ENCODE results near the gene G6PD.

- TF ChIP-seq, protein P1, sequence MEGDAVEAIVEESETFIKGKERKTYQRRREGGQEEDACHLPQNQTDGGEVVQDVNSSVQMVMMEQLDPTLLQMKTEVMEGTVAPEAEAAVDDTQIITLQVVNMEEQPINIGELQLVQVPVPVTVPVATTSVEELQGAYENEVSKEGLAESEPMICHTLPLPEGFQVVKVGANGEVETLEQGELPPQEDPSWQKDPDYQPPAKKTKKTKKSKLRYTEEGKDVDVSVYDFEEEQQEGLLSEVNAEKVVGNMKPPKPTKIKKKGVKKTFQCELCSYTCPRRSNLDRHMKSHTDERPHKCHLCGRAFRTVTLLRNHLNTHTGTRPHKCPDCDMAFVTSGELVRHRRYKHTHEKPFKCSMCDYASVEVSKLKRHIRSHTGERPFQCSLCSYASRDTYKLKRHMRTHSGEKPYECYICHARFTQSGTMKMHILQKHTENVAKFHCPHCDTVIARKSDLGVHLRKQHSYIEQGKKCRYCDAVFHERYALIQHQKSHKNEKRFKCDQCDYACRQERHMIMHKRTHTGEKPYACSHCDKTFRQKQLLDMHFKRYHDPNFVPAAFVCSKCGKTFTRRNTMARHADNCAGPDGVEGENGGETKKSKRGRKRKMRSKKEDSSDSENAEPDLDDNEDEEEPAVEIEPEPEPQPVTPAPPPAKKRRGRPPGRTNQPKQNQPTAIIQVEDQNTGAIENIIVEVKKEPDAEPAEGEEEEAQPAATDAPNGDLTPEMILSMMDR (IDR thresholded peaks at IDR 0.05): no peak
- peak in 1 of 2 donors; percentile 67 for TF ChIP-seq POLR2A (IDR thresholded peaks at IDR 0.05)
Observed at GRCh38 chrX:154486396-154487207, 60.0 kb downstream of the G6PD start, which contains the start of gene UBL4A.

Data from thyroid gland (tissue), 4 donors.